RPMI8226 (cell line): ENCODE measurements around the gene ACOX3.

Experiments
- DNase-seq: peaks from one replicate; pipeline ENCODE4 v3.0.0-alpha.2; 2015

Gene ACOX3

GRCh38 chr4:8332038-8332857, 108.3 kb downstream of the ACOX3 start:
- no peak for DNase-seq

- DNase-seq: no peak
Measured at GRCh38 chr4:8331575-8331955, 109.0 kb downstream of the ACOX3 start.

GRCh38 chr4:8330821-8331574, 109.5 kb downstream of the ACOX3 start:
- DNase-seq: no peak

- no peak for DNase-seq
Measured at GRCh38 chr4:8329859-8330761, 110.4 kb downstream of the ACOX3 start.

- DNase-seq: no peak
Measured at GRCh38 chr4:8329560-8329858, 111.0 kb downstream of the ACOX3 start.

- DNase-seq: no peak
Measured at GRCh38 chr4:8328866-8329559, 111.5 kb downstream of the ACOX3 start.

- no peak for DNase-seq
Measured at GRCh38 chr4:8328456-8328855, 112.1 kb downstream of the ACOX3 start.

- DNase-seq: no peak
Measured at GRCh38 chr4:8326206-8326605, 114.3 kb downstream of the ACOX3 start.

- DNase-seq: no peak
Measured at GRCh38 chr4:8325291-8325973, 115.1 kb downstream of the ACOX3 start.

- DNase-seq: no peak
Measured at GRCh38 chr4:8324640-8325239, 115.8 kb downstream of the ACOX3 start.

GRCh38 chr4:8323947-8324555, 116.5 kb downstream of the ACOX3 start:
- DNase-seq: no peak

GRCh38 chr4:8322794-8323704, 117.5 kb downstream of the ACOX3 start:
- no peak for DNase-seq

- no peak for DNase-seq
Measured at GRCh38 chr4:8321771-8322170, 118.8 kb downstream of the ACOX3 start.

- no peak for DNase-seq
Measured at GRCh38 chr4:8321220-8321619, 119.3 kb downstream of the ACOX3 start.

- no peak for DNase-seq
Measured at GRCh38 chr4:8320386-8320750, 120.2 kb downstream of the ACOX3 start.

- DNase-seq: no peak
Measured at GRCh38 chr4:8319731-8320385, 120.7 kb downstream of the ACOX3 start.

- no peak for DNase-seq
Measured at GRCh38 chr4:8319061-8319460, 121.5 kb downstream of the ACOX3 start.

GRCh38 chr4:8318509-8318908, 122.0 kb downstream of the ACOX3 start:
- no peak for DNase-seq

GRCh38 chr4:8317474-8317873, 123.0 kb downstream of the ACOX3 start:
- no peak for DNase-seq

- no peak for DNase-seq
Measured at GRCh38 chr4:8316911-8317351, 123.6 kb downstream of the ACOX3 start.
